HG03280 (cell line): ENCODE measurements around the gene TMEM271.

Experiments used
- ATAC-seq: cut with Tn5 transposase; IDR thresholded peaks from one replicate; pipeline ENCODE4 v1.9.1; 2021; ENCODE audit warnings: mild to moderate bottlenecking, moderate library complexity; ENCODE audit not compliant: unreplicated experiment

The TMEM271 gene, protein sequence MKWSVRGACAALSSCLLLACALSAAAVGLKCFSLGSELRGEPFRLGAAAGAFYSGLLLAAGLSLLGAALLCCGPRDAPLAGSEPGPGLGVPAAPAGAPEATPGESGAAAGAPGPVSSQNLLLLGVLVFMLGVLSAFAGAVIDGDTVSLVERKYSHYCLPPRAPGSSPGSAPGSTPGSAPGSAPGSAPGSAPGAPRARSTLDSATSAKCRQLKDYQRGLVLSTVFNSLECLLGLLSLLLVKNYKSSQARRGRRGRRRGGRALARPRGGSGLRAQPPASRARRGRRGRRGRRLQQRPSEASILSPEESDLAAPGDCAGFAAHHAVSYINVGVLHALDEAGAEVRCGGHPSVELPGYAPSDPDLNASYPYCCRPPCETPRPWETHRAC

DNA sequence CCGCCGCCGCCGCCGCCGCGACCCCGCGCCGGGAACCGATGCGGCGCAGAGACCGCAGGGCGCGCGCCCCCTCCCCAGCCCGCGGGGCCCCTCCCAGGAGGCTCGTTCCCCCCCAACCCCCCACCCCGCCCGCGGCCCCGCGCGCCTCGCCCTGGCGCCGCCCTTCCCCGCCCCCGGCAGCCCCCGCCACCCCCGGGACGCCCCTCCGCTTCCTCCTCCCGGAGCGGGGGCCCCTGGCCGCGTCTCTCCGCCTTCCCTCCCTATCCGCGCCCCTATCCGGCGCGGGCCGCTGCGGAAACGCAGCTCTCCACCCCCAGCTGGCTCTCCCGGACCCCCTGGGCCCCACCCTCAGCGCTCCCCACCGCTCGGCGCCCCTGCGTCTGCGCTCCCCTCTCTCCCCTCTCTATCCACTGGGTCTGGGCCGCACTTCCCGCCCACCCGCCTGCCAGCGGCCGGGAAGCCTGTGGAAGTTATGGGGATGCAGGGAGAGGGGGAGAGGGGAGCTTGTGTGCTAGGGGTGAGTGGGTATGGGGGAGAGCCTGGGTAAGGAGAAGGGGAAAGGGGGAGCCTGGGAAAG, at the start of gene TMEM271:
TSS of gene TMEM271 (minus strand) at position 51 of the 577 bp plus-strand sequence. CDS start 233 bp downstream, outside the sequence.
- no peak for ATAC-seq

GRCh38 chr4:625631-626161, 49.6 kb upstream of the TMEM271 start:
- no peak for ATAC-seq

DNA sequence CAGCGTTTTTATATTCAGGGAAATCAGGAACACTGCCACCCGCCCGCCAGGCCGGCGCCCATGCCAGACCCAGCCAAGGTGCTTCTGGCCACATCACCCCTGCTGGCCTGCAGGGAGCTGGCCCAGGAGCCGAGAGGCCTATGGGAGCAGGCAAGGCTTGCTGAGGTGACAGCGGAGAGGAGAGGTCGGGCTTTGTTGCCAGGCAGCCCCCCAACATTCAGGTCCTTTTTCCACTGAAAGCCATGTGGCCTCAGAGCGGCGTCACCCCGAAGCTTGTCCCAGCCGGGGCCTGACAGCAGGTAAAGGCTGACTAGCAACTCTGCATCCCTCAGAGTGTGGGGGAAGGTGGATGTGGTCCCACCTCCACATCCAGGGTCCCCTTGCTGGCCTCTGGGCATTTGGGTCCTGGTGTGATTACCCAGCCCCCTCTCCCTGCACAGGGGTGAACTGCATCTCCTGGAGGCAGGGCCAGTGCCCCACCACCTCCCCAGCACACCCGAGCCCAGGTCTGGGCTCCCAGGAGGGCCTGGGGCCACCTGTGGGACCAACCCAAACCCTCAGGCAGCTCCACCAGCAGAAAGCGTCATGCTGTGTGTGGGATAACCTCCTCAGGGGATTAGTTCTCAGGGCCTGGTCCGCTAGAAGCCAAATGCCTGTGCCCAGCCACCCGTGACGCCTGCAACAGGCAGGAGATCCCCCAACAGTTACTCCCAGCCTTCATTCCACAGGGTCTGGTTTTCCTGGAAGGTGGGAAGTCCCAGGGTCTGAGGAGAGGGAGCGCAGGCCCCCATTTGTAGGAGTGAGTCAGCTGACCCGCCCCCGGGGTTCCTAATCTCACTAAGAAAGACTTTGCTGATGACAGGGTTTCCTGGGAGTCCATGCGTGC, 48.9 kb upstream of the TMEM271 start, which contains the start of gene PDE6B:
TSS of gene PDE6B (plus strand) at position 869 of the 886 bp plus-strand sequence. CDS start 54 bp downstream, outside the sequence.
- no peak for ATAC-seq

DNA sequence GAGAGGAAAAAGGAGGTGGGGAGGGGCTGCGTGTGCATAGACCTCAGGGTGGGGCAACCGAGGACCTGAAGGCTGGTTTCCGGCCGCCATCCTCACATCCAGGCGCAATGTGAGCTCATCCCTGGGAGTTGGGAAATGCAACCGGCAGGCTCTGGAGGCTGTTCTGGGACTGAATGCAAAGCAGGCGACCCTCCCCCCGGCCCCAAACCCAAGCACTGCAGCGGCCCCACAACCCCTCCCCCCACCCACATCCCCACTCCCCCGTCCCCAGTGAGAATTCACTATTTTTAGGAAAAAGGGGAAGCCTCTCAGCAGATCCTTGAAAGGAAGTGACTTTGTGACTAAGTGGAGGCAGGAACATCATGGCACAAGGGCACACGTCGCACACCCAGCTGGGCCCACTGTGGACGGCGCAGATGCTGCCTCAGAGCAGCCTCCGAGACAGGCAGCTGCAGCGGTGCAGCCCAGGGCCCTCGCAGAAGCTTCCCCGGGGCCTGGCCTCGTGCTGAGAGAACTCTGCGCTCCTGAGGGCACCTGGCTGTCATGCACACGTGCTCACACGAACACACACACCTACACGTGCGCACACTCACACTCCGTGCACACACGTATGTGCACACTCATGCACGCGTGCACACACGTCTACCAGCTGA, 47.9 kb upstream of the TMEM271 start:
- no peak for ATAC-seq

DNA sequence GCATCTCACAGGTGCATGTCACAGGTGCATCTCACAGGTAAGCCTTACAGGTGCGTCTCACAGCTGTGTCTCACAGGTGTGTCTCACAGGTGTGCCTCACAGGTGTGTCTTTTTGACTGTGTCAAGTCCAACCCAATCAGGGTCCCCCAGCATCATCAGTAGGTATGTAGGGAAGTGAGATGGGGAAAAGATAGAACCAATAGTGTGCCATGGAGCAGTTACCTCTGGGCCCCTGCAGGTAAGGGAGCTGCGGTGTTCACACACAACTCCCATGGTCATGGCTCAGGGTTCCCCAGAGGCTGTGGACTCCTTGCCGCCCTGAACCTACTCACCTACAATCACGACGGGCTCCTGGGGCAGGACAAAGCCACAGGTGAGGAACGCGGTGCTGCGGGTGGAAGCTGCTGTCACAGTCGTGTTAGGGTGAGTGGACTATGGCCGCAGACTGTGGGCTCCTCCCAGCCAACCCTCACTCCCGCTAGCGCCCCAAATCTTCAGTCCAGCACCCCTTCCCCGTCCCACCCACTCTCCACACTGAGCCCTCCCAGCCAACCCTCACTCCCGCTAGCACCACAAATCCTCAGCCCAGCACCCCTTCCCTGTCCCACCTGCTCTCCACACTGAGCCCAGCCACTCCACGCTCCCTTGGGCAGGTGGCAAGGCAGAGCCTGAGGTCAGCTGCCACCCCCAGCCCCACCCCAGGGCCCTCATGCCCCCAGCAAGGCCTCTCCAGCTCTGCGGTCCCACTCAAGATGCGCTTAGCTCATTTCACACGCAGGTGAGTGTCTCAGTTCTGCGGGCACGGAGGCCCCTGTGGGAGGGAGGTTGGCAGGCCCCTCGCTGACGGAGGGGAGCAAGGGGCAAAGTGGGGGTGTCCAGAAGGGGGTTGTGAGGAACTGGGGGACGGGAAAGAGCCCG, 47.2 kb upstream of the TMEM271 start:
- no peak for ATAC-seq

DNA sequence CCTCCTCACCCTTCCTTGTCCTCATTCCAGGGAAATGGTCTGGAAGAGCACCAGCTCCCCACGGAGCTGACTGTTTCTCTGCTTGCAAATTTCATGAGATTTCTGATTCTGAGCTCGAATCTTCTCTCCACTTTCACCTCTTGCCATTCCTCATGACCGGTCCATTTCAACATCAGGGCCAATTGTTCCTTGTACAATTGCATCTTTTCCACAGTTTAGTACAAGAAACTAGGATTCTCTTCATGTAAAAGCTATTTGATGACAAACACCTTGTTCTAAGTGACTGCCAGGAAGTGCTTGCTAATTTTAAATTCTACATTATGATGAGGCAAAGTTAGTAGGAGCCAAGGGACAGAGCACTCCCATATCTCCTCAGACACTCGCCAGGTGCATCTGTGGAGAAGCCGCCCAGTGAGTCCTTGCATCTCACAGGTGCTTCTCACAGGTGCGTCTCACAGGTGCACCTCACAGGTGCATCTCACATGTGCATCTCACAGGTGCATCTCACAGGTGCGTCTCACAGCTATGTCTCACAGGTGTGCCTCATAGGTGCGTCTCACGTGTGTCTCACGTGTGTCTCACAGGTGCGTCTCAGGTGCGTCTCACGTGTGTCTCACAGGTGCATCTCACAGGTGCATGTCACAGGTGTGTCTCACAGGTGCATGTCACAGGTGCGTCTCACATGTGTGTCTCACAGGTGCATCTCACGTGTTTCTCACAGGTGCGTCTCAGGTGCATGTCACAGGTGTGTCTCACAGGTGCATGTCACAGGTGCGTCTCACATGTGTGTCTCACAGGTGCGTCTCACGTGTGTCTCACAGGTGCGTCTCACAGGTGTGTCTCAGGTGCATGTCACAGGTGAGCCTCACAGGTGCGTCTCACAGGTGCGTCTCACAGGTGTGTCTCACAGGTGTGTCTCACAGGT, 46.2 kb upstream of the TMEM271 start:
- ATAC-seq = no peak

DNA sequence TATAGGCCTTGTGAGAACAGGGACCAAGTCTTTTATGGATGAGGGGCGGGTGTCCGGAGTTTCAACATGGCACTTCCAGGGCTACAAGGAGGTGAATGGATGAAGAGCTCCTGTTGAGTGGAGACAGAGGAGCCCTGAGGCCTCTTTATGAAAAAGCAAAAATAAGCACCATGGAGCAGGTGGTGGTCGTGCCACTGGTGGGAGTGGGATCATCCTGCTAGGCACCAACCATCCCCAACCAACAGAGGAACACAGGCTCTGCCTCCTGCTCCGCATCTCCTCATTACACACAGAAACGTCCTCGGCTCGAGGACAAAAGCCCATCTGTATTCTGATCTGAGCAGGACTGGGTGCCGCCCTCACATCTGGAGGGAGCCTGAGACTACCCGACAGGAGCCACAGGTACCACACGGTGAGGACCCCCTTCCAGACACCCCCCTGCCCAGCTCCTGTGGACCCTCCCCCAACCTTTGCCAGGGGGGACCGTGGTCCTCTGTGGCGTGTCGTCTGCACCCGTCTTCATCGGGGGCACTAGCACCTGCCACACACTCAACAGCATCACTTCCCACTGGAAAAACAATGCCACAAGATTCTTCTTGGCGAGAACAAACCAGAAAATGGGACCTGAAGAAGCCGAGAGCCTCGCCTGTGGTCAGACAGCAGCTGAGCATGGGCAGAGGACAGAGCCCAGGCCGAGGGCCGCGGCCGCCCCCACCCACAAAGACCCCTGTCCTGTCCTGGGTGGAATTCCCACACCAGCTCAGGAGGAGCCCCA, 45.4 kb upstream of the TMEM271 start:
- ATAC-seq = no peak

- ATAC-seq = no peak
Observed at GRCh38 chr4:620851-621261, 44.8 kb upstream of the TMEM271 start.

DNA sequence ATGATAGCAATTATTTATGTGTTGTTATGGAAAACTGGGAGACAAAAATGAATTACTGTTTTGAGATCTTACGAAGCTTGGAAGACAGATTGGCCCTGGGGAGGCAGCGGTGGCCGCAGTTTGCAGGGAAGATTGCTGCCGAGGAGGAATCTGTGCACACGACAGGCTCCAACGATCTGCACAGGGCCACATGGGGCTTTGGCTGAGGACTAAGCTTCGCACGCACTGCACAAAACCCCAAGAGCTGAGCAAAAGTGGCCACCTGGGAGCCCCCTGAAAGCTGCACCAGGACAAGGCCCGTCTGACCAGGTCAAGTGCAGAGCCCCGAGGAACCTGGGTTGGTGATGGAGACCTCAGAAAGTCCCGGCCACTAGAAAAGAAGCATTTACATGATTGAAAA, 44.1 kb upstream of the TMEM271 start:
- ATAC-seq = no peak

DNA sequence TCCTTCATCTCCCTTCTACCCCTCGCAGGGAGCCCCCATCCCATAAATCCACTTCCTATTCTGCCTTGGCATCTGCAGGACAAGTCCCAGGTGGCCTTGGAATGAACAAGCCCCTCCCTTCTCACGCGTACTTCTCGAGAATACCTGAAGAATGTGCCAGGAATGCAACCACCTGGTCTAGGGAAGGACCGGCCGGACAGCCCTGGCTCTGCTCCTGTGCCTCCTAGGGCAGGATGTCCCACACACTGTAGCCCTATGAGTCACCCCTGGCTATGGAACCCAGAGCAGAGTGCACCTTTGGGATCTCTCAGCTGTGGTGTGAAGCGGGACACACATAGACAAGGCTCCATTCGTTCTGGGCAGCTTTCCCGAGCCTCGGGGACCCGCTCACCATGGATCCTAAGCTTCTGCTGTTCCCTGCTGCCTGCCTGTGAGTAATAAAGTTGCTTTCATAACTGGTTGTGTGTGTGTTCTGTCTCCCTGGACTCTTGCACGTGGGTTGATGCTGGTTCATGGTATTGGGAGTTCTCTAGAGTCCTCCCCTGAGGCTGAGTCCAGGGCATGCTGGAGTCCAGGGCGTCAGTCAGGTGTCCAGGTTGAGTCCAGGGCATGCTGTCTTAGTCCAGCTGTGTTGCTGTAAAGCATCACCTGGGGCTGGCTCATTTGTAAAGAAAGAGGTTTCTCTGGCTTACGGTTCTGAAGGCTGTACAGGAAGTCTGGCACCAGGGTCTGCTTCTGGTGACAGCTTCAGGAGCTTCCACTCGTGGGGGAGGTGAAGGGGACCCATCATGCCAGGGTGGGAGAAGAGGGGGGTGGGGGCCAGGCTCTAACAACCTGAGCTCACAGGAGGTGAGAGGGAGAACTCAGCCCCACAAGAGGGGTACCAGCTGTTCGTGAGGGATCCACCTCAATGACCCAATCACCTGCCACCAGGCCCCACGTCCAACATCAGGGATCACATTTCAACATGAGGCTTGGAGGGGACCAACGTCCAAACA, 41.8 kb upstream of the TMEM271 start:
- ATAC-seq = no peak

GRCh38 chr4:616911-617643, 41.0 kb upstream of the TMEM271 start:
- ATAC-seq = no peak

- no peak for ATAC-seq
Observed at GRCh38 chr4:616091-616490, 40.0 kb upstream of the TMEM271 start.

DNA sequence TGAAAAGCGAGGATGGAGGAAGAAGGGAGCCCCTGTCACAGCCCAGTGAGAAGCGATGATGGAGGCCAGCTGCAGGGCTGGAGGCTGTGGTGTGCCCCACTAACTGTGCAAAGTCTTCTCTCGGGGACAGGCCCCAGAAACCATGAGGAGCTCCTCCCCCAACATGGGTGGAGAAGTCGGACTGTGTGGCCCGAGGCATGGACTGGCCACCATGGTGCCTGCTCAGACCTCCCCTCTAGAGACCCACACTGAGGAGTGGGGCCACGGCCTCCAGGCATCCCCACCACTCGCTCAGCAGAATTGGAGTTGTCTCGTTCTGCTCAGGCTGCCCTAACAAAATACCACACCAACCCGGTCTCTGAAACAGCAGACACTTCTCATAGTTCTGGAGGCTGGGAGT, 37.0 kb upstream of the TMEM271 start:
- no peak for ATAC-seq

- no peak for ATAC-seq
Observed at GRCh38 chr4:612749-613125, 36.6 kb upstream of the TMEM271 start.

- no peak for ATAC-seq
Observed at GRCh38 chr4:612052-612748, 36.1 kb upstream of the TMEM271 start.
